ENCODE measurements around the gene DST. TPM values are rescaled to one million over a fixed set of nuclear protein-coding genes. Genes with fewer than 3 reads are reported as not detected.

Gene DST
- total and polyA plus RNA-seq, 7 donors, result 58.3 to 341 (median 109) TPM

DNA sequence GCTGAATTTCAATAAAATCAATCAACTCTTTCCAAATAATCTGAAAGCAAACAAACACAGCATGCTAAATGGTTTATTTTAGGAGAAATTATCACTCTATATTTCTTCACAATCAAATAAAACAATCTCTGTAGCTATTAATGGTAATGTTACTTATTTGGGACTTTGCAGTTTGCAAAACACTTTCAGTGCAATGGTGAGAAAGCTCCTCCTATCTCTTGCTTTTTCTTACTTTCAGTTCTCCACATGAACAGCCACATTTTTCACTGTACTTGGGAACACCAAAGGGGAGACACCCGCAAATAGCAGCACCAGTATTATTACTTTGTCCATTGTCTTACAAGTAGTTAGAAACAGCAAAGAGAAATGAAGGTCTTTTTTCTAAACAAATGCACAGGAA lies 92.4 kb downstream of the DST start:
- Histone ChIP-seq H3K9me3 (no peaks in the 10 kb centered on the region), H3K27ac (no peak overlapping the region), H3K36me3 (ENCODE audit: insufficient read depth in 1 of 2, low read depth in 1 of 2) (peaks cover 9 to 36% of the 10 kb centered on the region in 2 donors), H3K4me3 (no peak overlapping the region), H3K4me1 (peaks cover 42% of the 10 kb centered on the region), H3K27me3 (ENCODE audit: insufficient read depth in 3 of 3, low read length in 2 of 3) (no peaks in the 10 kb centered on the region)
- 25 to 48% (median 35%) methylated on average over 1 of the region's 1 CpG for WGBS, 3 donors
- intact Hi-C loops (cut with DNase I), result no loop called here
- TF ChIP-seq, protein P1, sequence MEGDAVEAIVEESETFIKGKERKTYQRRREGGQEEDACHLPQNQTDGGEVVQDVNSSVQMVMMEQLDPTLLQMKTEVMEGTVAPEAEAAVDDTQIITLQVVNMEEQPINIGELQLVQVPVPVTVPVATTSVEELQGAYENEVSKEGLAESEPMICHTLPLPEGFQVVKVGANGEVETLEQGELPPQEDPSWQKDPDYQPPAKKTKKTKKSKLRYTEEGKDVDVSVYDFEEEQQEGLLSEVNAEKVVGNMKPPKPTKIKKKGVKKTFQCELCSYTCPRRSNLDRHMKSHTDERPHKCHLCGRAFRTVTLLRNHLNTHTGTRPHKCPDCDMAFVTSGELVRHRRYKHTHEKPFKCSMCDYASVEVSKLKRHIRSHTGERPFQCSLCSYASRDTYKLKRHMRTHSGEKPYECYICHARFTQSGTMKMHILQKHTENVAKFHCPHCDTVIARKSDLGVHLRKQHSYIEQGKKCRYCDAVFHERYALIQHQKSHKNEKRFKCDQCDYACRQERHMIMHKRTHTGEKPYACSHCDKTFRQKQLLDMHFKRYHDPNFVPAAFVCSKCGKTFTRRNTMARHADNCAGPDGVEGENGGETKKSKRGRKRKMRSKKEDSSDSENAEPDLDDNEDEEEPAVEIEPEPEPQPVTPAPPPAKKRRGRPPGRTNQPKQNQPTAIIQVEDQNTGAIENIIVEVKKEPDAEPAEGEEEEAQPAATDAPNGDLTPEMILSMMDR (IDR thresholded peaks at IDR 0.05), result no peak
- ATAC-seq (no peak), DNase-seq (no peak)

GRCh38 chr6:56549014-56549413 lies 93.7 kb downstream of the DST start:
- intact Hi-C loops (cut with DNase I), result no loop called here
- H3K9me3 ChIP-seq, result no peaks in the 10 kb centered on the region
- TF ChIP-seq, protein P1 (IDR thresholded peaks at IDR 0.05), result no peak
- DNase-seq (no peak), ATAC-seq (peak in 1 of 4 donors; percentile 47)
- no peak overlapping the region for H3K4me3 ChIP-seq
- peak overlapping the region; percentile 3 for H3K27ac ChIP-seq
- WGBS, 3 donors, result 34 to 45% (median 40%) methylated on average over 2 of the region's 2 CpGs
- peaks cover 42% of the 10 kb centered on the region for H3K4me1 ChIP-seq
- H3K27me3 ChIP-seq (ENCODE audit: insufficient read depth in 3 of 3, low read length in 2 of 3), result no peaks in the 10 kb centered on the region
- H3K36me3 ChIP-seq (ENCODE audit: insufficient read depth in 1 of 2, low read depth in 1 of 2), result peaks cover 5 to 24% of the 10 kb centered on the region in 2 donors

DNA sequence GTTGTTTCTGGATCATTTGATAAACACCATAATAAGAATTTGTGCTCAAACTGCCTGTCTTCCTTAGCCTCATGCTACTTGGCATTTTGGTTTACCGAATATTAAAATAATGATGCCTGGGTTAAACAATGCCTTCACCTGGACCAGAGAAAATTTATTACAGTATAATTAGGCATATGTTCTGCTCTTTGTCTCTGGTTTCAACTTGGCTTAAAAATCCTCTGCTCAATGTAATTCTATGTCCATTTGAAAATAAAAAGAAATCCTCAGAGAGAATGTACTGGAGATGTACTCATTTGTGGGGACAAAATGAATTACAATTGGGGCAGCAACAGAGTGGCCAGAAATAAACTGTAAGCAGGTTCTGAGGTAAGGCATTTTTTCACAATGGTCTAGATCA lies 95.0 kb downstream of the DST start:
- Histone ChIP-seq H3K27ac (no peak overlapping the region), H3K36me3 (ENCODE audit: insufficient read depth in 1 of 2, low read depth in 1 of 2) (peaks cover 2 to 14% of the 10 kb centered on the region in 2 donors), H3K4me3 (no peak overlapping the region), H3K27me3 (ENCODE audit: insufficient read depth in 3 of 3, low read length in 2 of 3) (no peaks in the 10 kb centered on the region), H3K4me1 (peaks cover 46% of the 10 kb centered on the region), H3K9me3 (no peaks in the 10 kb centered on the region)
- TF ChIP-seq, protein P1 (IDR thresholded peaks at IDR 0.05), result no peak
- 80 to 85% (median 80%) methylated on average over 1 of the region's 1 CpG for WGBS, 3 donors
- ATAC-seq (no peak), DNase-seq (no peak)
- intact Hi-C loops (cut with DNase I), result no loop called here

- peaks cover 46% of the 10 kb centered on the region for H3K4me1 ChIP-seq
- WGBS, 3 donors, result 0 to 1% (median 1%) methylated on average over 49 to 50 of the region's 50 CpGs
- DNase-seq (peak; percentile 92 to 96), ATAC-seq (peak; percentile 96 to 98 (median 98))
- H3K9me3 ChIP-seq, result no peaks in the 10 kb centered on the region
- no peaks in the 10 kb centered on the region for H3K27me3 ChIP-seq (ENCODE audit: insufficient read depth in 3 of 3, low read length in 2 of 3)
- intact Hi-C loops (cut with DNase I), result no loop called here
- no peaks in the 10 kb centered on the region for H3K36me3 ChIP-seq (ENCODE audit: insufficient read depth in 1 of 2, low read depth in 1 of 2)
- TF ChIP-seq, protein P1 (IDR thresholded peaks at IDR 0.05), result peak; percentile 40
- H3K4me3 ChIP-seq, result peak overlapping the region; percentile 62
- H3K27ac ChIP-seq, result peak overlapping the region; percentile 80
These were observed 100.0 kb downstream of the DST start for GRCh38 chr6:56542364-56543331.
